Activated B cell treated with CpG ODN at 0.5 μM for 24 hours (primary cell): ENCODE measurements around the gene C11orf71. TPM values are rescaled to one million over a fixed set of nuclear protein-coding genes. Genes with fewer than 3 reads are reported as not detected.

ENCODE experiments used
- ATAC-seq: fragments of 200-7000 bp; cut with Tn5 transposase; one replicate; pipeline ENCODE4 v1.10.0; 2021; ENCODE audit warnings: low read depth, mild to moderate bottlenecking, moderate library complexity
- CTCF ChIA-PET: fragments of 350-600 bp; sonication (Branson Sonifier 250); formaldehyde crosslinking; loops from one replicate; lab custom pipeline; 2021; ENCODE audit warnings: antibody characterized with exemption; lab: Charles Lee
- POLR2A ChIA-PET: fragments of 350-600 bp; sonication (Branson Sonifier 250); formaldehyde crosslinking; loops from one replicate; lab custom pipeline; 2021; ENCODE audit warnings: antibody characterized with exemption; lab: Charles Lee
- DNase-seq: peaks from one replicate; pipeline ENCODE4 v3.0.0; 2022
- H3K27ac Mint-ChIP-seq: one replicate; pipeline ENCODE4 v1.8.0; 2020; ENCODE audit warnings: mixed read lengths
- H3K27me3 Mint-ChIP-seq: one replicate; pipeline ENCODE4 v1.8.0; 2021; ENCODE audit warnings: mixed read lengths
- H3K36me3 Mint-ChIP-seq: one replicate; pipeline ENCODE4 v1.8.0; 2021; ENCODE audit warnings: low read depth, mixed read lengths
- H3K4me1 Mint-ChIP-seq: one replicate; pipeline ENCODE4 v1.8.0; 2021; ENCODE audit warnings: mixed read lengths
- H3K4me3 Mint-ChIP-seq: one replicate; pipeline ENCODE4 v1.8.0; 2020; ENCODE audit warnings: mild to moderate bottlenecking, mixed read lengths
- H3K9me3 Mint-ChIP-seq: one replicate; pipeline ENCODE4 v1.8.0; 2020; ENCODE audit warnings: mixed read lengths
- intact Hi-C: fragments of 100-400 bp; cut with micrococcal nuclease; formaldehyde crosslinking; loops from one replicate; pipeline ENCODE4 v1.15.1; 2024
- total RNA-seq: library from RNA; stranded (reverse); gene quantifications from 2 replicates; pipeline ENCODE4 v1.2.3, GENCODE V29; 2022
- TF ChIP-seq, protein P1 (sequence below): fragments of 200-600 bp; IDR thresholded peaks from one replicate; pipeline ENCODE4 v1.8.0; 2022; ENCODE audit warnings: antibody characterized with exemption, mild to moderate bottlenecking

The C11orf71 gene
- total RNA-seq, 1 donor from 2014 or later, result 9.5 TPM

- no peak for DNase-seq
- no peak overlapping the region for H3K27ac Mint-ChIP-seq
- no peak for ATAC-seq
- no peaks in the 10 kb centered on the region for H3K4me1 Mint-ChIP-seq
- peaks cover 28% of the 10 kb centered on the region for H3K27me3 Mint-ChIP-seq
- no peak overlapping the region for H3K4me3 Mint-ChIP-seq
- TF ChIP-seq, protein P1, sequence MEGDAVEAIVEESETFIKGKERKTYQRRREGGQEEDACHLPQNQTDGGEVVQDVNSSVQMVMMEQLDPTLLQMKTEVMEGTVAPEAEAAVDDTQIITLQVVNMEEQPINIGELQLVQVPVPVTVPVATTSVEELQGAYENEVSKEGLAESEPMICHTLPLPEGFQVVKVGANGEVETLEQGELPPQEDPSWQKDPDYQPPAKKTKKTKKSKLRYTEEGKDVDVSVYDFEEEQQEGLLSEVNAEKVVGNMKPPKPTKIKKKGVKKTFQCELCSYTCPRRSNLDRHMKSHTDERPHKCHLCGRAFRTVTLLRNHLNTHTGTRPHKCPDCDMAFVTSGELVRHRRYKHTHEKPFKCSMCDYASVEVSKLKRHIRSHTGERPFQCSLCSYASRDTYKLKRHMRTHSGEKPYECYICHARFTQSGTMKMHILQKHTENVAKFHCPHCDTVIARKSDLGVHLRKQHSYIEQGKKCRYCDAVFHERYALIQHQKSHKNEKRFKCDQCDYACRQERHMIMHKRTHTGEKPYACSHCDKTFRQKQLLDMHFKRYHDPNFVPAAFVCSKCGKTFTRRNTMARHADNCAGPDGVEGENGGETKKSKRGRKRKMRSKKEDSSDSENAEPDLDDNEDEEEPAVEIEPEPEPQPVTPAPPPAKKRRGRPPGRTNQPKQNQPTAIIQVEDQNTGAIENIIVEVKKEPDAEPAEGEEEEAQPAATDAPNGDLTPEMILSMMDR, result no peak
- H3K36me3 Mint-ChIP-seq, result no peaks in the 10 kb centered on the region
- CTCF ChIA-PET, result no interaction called here
- POLR2A ChIA-PET, result no interaction called here
- intact Hi-C loops, result no loop called here
- H3K9me3 Mint-ChIP-seq, result peaks cover 3% of the 10 kb centered on the region
These were observed 17.8 kb downstream of the C11orf71 start for GRCh38 chr11:114382509-114382908.

DNA sequence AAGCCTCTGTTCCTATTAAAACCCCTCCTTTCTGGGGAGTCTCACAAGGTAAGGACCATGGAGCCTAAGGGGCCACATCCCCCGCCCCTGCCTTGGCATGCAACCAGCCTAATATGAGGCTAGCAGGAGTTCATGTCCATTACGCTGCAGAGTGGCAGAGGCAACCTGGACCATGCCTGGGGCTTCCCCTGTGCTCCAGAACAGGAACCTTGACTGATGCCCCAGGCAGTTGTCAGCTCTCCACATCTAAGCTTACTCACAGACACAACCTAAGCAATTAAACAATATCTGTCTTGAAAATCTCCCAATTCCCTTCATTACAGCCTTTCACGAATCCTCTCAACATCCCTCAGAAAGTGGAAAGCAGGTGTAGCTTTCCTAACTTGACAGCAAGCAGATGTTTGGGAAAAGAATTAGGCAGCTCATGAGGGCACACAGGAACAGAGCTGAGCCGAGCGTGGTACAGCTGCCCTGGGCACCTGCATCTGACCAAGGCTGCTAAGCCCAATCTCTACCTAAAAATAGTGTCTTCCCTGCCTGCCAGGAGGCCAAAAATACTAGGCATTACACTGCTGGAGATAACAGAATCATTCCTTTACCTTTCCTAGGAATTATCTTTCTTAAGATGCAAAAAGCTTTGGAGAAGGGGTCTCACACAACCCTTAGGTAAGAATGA lies 20.8 kb downstream of the C11orf71 start:
- H3K36me3 Mint-ChIP-seq, result no peaks in the 10 kb centered on the region
- H3K4me3 Mint-ChIP-seq, result no peak overlapping the region
- ChIA-PET POLR2A (no interaction called here), CTCF (no interaction called here)
- intact Hi-C loops, result no loop called here
- H3K4me1 Mint-ChIP-seq, result no peaks in the 10 kb centered on the region
- peaks cover 26% of the 10 kb centered on the region for H3K27me3 Mint-ChIP-seq
- no peak for ATAC-seq
- TF ChIP-seq, protein P1, result no peak
- H3K9me3 Mint-ChIP-seq, result peaks cover 3% of the 10 kb centered on the region
- no peak for DNase-seq
- H3K27ac Mint-ChIP-seq, result no peak overlapping the region

DNA sequence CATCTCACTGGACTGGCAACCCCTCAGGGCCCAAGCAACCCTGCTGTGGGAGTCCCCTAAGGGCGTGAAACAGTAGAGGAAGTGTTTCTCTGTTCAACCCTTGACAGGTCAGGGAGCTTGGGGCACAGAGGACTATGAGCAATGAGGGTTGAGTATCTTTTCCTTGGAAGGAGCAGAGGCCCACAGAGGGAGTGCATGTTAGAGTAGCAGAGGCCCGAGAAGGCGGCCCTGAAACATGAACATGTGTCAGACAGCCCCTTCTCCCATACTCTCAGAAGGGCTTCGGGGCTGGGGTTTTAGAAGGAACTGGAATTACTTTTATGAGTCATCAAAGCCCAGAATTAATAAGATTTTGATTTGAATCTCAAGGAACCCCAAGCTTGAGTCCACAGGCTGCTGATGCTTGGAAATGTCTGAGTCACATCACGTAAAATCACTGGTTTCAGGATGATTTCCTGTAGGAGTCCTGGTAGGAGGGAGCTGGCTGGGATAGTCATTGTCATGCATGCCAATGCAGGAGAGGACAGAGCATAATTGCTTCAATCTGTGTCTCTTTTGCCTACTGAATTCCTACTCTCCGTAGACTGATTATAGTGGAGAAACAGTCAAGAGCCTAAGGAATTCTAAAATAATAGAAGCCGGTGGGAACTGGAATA lies 22.6 kb downstream of the C11orf71 start:
- ATAC-seq (no peak), DNase-seq (no peak)
- ChIA-PET POLR2A (no interaction called here), CTCF (no interaction called here)
- H3K9me3 Mint-ChIP-seq, result peaks cover 3% of the 10 kb centered on the region
- no peak overlapping the region for H3K27ac Mint-ChIP-seq
- intact Hi-C loops, result no loop called here
- TF ChIP-seq, protein P1, result no peak
- H3K36me3 Mint-ChIP-seq, result no peaks in the 10 kb centered on the region
- no peaks in the 10 kb centered on the region for H3K4me1 Mint-ChIP-seq
- H3K4me3 Mint-ChIP-seq, result no peak overlapping the region
- H3K27me3 Mint-ChIP-seq, result peaks cover 25% of the 10 kb centered on the region

GRCh38 chr11:114375052-114375451 lies 25.3 kb downstream of the C11orf71 start:
- TF ChIP-seq, protein P1, result no peak
- H3K4me1 Mint-ChIP-seq, result no peaks in the 10 kb centered on the region
- H3K36me3 Mint-ChIP-seq, result no peaks in the 10 kb centered on the region
- H3K27ac Mint-ChIP-seq, result no peak overlapping the region
- no peak overlapping the region for H3K4me3 Mint-ChIP-seq
- CTCF ChIA-PET, result no interaction called here
- POLR2A ChIA-PET, result no interaction called here
- DNase-seq (no peak), ATAC-seq (no peak)
- intact Hi-C loops, result no loop called here
- peaks cover 22% of the 10 kb centered on the region for H3K27me3 Mint-ChIP-seq
- H3K9me3 Mint-ChIP-seq, result no peaks in the 10 kb centered on the region

GRCh38 chr11:114368918-114369680 lies 31.2 kb downstream of the C11orf71 start:
- no peak for DNase-seq
- Mint-ChIP-seq H3K27ac (no peak overlapping the region), H3K4me1 (no peaks in the 10 kb centered on the region), H3K27me3 (peaks cover 8% of the 10 kb centered on the region), H3K9me3 (no peaks in the 10 kb centered on the region), H3K4me3 (no peak overlapping the region), H3K36me3 (no peaks in the 10 kb centered on the region)
- no peak for ATAC-seq
- intact Hi-C loops, result no loop called here
- TF ChIP-seq, protein P1, result no peak
- CTCF ChIA-PET, result no interaction called here
- POLR2A ChIA-PET, result no interaction called here
